Tibial nerve (tissue), 3 donors: Measurements from ENCODE around the gene NUDCD2.

Experiments used
- POLR2A ChIP-seq, 2 donors: fragments of 450-650 bp; IDR thresholded peaks; one replicate each; pipeline ENCODE4 v1.6.1; 2017; ENCODE audit warnings: antibody characterized with exemption in 2 of 2, mild to moderate bottlenecking in 2 of 2, moderate library complexity in 2 of 2
- TF ChIP-seq, protein P1 (sequence below), 5 experiments: fragments of 200-600 bp in 3 of 5; fragments of 450-650 bp in 2 of 5; sonication (generic) in 3 of 5; IDR thresholded peaks; one replicate each; pipeline ENCODE4 v1.5.1; 2016 to 2019; ENCODE audit warnings: antibody characterized with exemption in 5 of 5, mild to moderate bottlenecking in 3 of 5, moderate library complexity in 2 of 5

DNA sequence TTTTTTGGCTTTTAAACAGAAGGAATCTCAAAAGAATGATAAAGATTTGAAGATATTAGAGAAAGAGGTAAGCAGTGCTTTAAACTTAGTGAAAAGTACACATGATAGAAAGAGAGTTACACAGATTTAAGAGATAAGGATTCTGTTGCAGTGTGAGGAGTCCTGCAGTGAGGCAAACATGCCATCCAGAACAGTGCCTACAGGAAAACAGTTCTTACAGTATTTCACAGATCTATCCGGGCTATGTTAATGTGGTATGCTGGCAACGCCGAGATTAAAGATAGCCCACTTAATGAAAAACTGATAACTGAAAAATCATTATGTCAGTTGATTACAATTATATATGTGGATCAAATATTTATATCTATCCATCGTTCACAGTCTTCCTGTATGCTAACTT lies 7.8 kb upstream of the NUDCD2 start:
- TF ChIP-seq POLR2A (IDR thresholded peaks at IDR 0.05) = no peak
- TF ChIP-seq, protein P1, sequence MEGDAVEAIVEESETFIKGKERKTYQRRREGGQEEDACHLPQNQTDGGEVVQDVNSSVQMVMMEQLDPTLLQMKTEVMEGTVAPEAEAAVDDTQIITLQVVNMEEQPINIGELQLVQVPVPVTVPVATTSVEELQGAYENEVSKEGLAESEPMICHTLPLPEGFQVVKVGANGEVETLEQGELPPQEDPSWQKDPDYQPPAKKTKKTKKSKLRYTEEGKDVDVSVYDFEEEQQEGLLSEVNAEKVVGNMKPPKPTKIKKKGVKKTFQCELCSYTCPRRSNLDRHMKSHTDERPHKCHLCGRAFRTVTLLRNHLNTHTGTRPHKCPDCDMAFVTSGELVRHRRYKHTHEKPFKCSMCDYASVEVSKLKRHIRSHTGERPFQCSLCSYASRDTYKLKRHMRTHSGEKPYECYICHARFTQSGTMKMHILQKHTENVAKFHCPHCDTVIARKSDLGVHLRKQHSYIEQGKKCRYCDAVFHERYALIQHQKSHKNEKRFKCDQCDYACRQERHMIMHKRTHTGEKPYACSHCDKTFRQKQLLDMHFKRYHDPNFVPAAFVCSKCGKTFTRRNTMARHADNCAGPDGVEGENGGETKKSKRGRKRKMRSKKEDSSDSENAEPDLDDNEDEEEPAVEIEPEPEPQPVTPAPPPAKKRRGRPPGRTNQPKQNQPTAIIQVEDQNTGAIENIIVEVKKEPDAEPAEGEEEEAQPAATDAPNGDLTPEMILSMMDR (IDR thresholded peaks at IDR 0.05) = no peak
